Measurements from ENCODE around the gene NHLRC1. TPM values are rescaled to one million over a fixed set of nuclear protein-coding genes. Genes with fewer than 3 reads are reported as not detected.
A peak's percentile ranks its signal among the peaks of the same experiment; 100 is the strongest.

The NHLRC1 gene
- total RNA-seq: under 1 TPM; 0.21 to 0.32 TPM

- Mint-ChIP-seq H3K27ac (peak within 1 kb of the TSS; percentile 57), H3K27me3 (ENCODE audit: low read depth) (peaks cover 42% of the 10 kb centered on the region), H3K9me3 (ENCODE audit: insufficient read depth) (no peaks in the 10 kb centered on the region), H3K36me3 (ENCODE audit: low read depth) (no peaks in the 10 kb centered on the region), H3K4me1 (ENCODE audit: low read depth) (peaks cover 8% of the 10 kb centered on the region), H3K4me3 (peak within 1 kb of the TSS; percentile 52)
- ATAC-seq (peak; percentile 99), DNase-seq (peak; percentile 86)
- POLR2A ChIA-PET: no interaction called here
- CTCF ChIA-PET: interaction anchor here (0.8 to 1.6 kb wide), 6 partner anchors 10 to 143 kb away, joined by 3 to 7 read pairs (median 4); partner anchors contain the start of gene TPMT
Measured at GRCh38 chr6:18122128-18123093, at the start of gene NHLRC1. Gene NHLRC1, minus strand, starts transcription at chr6:18122677. Its CDS starts 71 bp downstream, at chr6:18122606.

- DNase-seq (no peak), ATAC-seq (no peak)
- H3K27ac Mint-ChIP-seq: no peak overlapping the region
- peaks cover 33% of the 10 kb centered on the region for H3K36me3 Mint-ChIP-seq (ENCODE audit: low read depth)
- H3K27me3 Mint-ChIP-seq (ENCODE audit: low read depth): no peaks in the 10 kb centered on the region
- ChIA-PET POLR2A (no interaction called here), CTCF (interaction anchor here (1.0 kb wide), 1 partner anchor 29 kb away, joined by 3 read pairs; no protein-coding TSS in a partner anchor)
- H3K9me3 Mint-ChIP-seq (ENCODE audit: insufficient read depth): peaks cover 7% of the 10 kb centered on the region
- no peak overlapping the region for H3K4me3 Mint-ChIP-seq
- H3K4me1 Mint-ChIP-seq (ENCODE audit: low read depth): no peaks in the 10 kb centered on the region
Measured at GRCh38 chr6:18171871-18172270, 49.4 kb upstream of the NHLRC1 start.

- H3K4me3 Mint-ChIP-seq: no peak overlapping the region
- H3K27ac Mint-ChIP-seq: no peak overlapping the region
- peaks cover 19% of the 10 kb centered on the region for H3K36me3 Mint-ChIP-seq (ENCODE audit: low read depth)
- H3K27me3 Mint-ChIP-seq (ENCODE audit: low read depth): no peaks in the 10 kb centered on the region
- no peaks in the 10 kb centered on the region for H3K4me1 Mint-ChIP-seq (ENCODE audit: low read depth)
- no peak for ATAC-seq
- H3K9me3 Mint-ChIP-seq (ENCODE audit: insufficient read depth): peaks cover 7% of the 10 kb centered on the region
- DNase-seq: no peak
- POLR2A ChIA-PET: no interaction called here
- CTCF ChIA-PET: no interaction called here
Measured at GRCh38 chr6:18168264-18168663, 45.8 kb upstream of the NHLRC1 start.

GRCh38 chr6:18166312-18167036 is 44.0 kb upstream of the NHLRC1 start:
- ChIA-PET CTCF (no interaction called here), POLR2A (interaction anchor here (0.6 kb wide), 1 partner anchor 284 kb away, joined by 5 read pairs; no protein-coding TSS in a partner anchor)
- DNase-seq: no peak

GRCh38 chr6:18165751-18166150 is 43.3 kb upstream of the NHLRC1 start:
- H3K4me1 Mint-ChIP-seq (ENCODE audit: low read depth): peaks cover 2% of the 10 kb centered on the region
- ChIA-PET POLR2A (no interaction called here), CTCF (no interaction called here)
- ATAC-seq: no peak
- H3K36me3 Mint-ChIP-seq (ENCODE audit: low read depth): peaks cover 29% of the 10 kb centered on the region
- H3K27ac Mint-ChIP-seq: no peak overlapping the region
- H3K9me3 Mint-ChIP-seq (ENCODE audit: insufficient read depth): peaks cover 7% of the 10 kb centered on the region
- no peak for DNase-seq
- H3K27me3 Mint-ChIP-seq (ENCODE audit: low read depth): no peaks in the 10 kb centered on the region
- no peak overlapping the region for H3K4me3 Mint-ChIP-seq

More at GRCh38 chr6:18166312-18167036, 44.0 kb upstream of the NHLRC1 start:
- H3K27ac Mint-ChIP-seq: no peak overlapping the region
- peaks cover 7% of the 10 kb centered on the region for H3K9me3 Mint-ChIP-seq (ENCODE audit: insufficient read depth)
- H3K4me1 Mint-ChIP-seq (ENCODE audit: low read depth): no peaks in the 10 kb centered on the region
- peaks cover 27% of the 10 kb centered on the region for H3K36me3 Mint-ChIP-seq (ENCODE audit: low read depth)
- no peak overlapping the region for H3K4me3 Mint-ChIP-seq
- H3K27me3 Mint-ChIP-seq (ENCODE audit: low read depth): no peaks in the 10 kb centered on the region
- ATAC-seq: no peak

GRCh38 chr6:18162401-18162800 is 39.9 kb upstream of the NHLRC1 start:
- peaks cover 22% of the 10 kb centered on the region for H3K36me3 Mint-ChIP-seq (ENCODE audit: low read depth)
- H3K27me3 Mint-ChIP-seq (ENCODE audit: low read depth): no peaks in the 10 kb centered on the region
- POLR2A ChIA-PET: no interaction called here
- CTCF ChIA-PET: interaction anchor here (1.3 kb wide), 1 partner anchor 41 kb away, joined by 3 read pairs; no protein-coding TSS in a partner anchor
- DNase-seq: no peak
- no peaks in the 10 kb centered on the region for H3K9me3 Mint-ChIP-seq (ENCODE audit: insufficient read depth)
- no peak overlapping the region for H3K4me3 Mint-ChIP-seq
- no peak for ATAC-seq
- peaks cover 2% of the 10 kb centered on the region for H3K4me1 Mint-ChIP-seq (ENCODE audit: low read depth)
- no peak overlapping the region for H3K27ac Mint-ChIP-seq

GRCh38 chr6:18161431-18161830 is 39.0 kb upstream of the NHLRC1 start:
- Mint-ChIP-seq H3K27ac (no peak overlapping the region), H3K4me1 (ENCODE audit: low read depth) (peaks cover 2% of the 10 kb centered on the region), H3K27me3 (ENCODE audit: low read depth) (no peaks in the 10 kb centered on the region), H3K36me3 (ENCODE audit: low read depth) (peaks cover 22% of the 10 kb centered on the region), H3K9me3 (ENCODE audit: insufficient read depth) (no peaks in the 10 kb centered on the region), H3K4me3 (no peak overlapping the region)
- no peak for DNase-seq
- ChIA-PET POLR2A (no interaction called here), CTCF (no interaction called here)
- ATAC-seq: no peak

GRCh38 chr6:18160911-18161310 is 38.4 kb upstream of the NHLRC1 start:
- Mint-ChIP-seq H3K27me3 (ENCODE audit: low read depth) (no peaks in the 10 kb centered on the region), H3K36me3 (ENCODE audit: low read depth) (peaks cover 22% of the 10 kb centered on the region), H3K27ac (no peak overlapping the region), H3K4me1 (ENCODE audit: low read depth) (peaks cover 7% of the 10 kb centered on the region), H3K4me3 (no peak overlapping the region), H3K9me3 (ENCODE audit: insufficient read depth) (no peaks in the 10 kb centered on the region)
- no peak for ATAC-seq
- no peak for DNase-seq
- POLR2A ChIA-PET: no interaction called here
- CTCF ChIA-PET: no interaction called here

- Mint-ChIP-seq H3K27ac (peak overlapping the region; percentile 98), H3K9me3 (ENCODE audit: insufficient read depth) (no peaks in the 10 kb centered on the region), H3K4me1 (ENCODE audit: low read depth) (peaks cover 31% of the 10 kb centered on the region), H3K36me3 (ENCODE audit: low read depth) (peaks cover 5% of the 10 kb centered on the region), H3K4me3 (peak overlapping the region; percentile 98), H3K27me3 (ENCODE audit: low read depth) (no peaks in the 10 kb centered on the region)
- no peak for DNase-seq
- ChIA-PET POLR2A (interaction anchor here (0.9 to 1.4 kb wide), 2 partner anchors 105 to 449 kb away, joined by 3 to 5 read pairs; partner anchors contain the start of gene NUP153), CTCF (no interaction called here)
- peak; percentile 25 for ATAC-seq
Measured at GRCh38 chr6:18155864-18156421, 33.5 kb upstream of the NHLRC1 start.

- ChIA-PET POLR2A (interaction anchor here (0.6 to 1.4 kb wide), 3 partner anchors 21 to 448 kb away, joined by 3 to 5 read pairs (median 3); partner anchors contain the start of genes DEK and NUP153), CTCF (interaction anchor here (1.0 kb wide), 1 partner anchor 33 kb away, joined by 5 read pairs; the partner anchor contains the start of gene NHLRC1)
- Mint-ChIP-seq H3K27ac (peak within 1 kb of the TSS; percentile 98), H3K36me3 (ENCODE audit: low read depth) (peaks cover 5% of the 10 kb centered on the region), H3K27me3 (ENCODE audit: low read depth) (no peaks in the 10 kb centered on the region), H3K9me3 (ENCODE audit: insufficient read depth) (no peaks in the 10 kb centered on the region), H3K4me1 (ENCODE audit: low read depth) (peaks cover 31% of the 10 kb centered on the region), H3K4me3 (peak within 1 kb of the TSS; percentile 98)
- ATAC-seq: peak; percentile 94
- DNase-seq: peak; percentile 98
Measured at GRCh38 chr6:18155150-18155863, 32.8 kb upstream of the NHLRC1 start, which contains the start of gene KDM1B. Gene KDM1B, plus strand, starts transcription at chr6:18155422. Its CDS starts 4,474 bp downstream, at chr6:18159896.

Data from activated CD8-positive, alpha-beta T cell treated with anti-CD3 and anti-CD28 coated beads, Interleukin-2, amount 10 ng/mL, durations not matched to agents 7 days and 5 days (primary cell).